WTC11 (cell line): ENCODE data around the gene ATP6V0B. TPM values are rescaled to one million over a fixed set of nuclear protein-coding genes. Genes with fewer than 3 reads are reported as not detected.

Source experiments
- ATAC-seq: fragments of 200-7000 bp; cut with Tn5 transposase; 2 replicates; pipeline ENCODE4 v1.10.0; 2021; ENCODE audit warnings: mild to moderate bottlenecking, moderate library complexity
- CTCF ChIA-PET: fragments of 300-600 bp; sonication (Branson Sonifier 250); formaldehyde crosslinking; loops from one replicate; lab custom pipeline; 2021; ENCODE audit warnings: antibody characterized with exemption; lab: Charles Lee
- POLR2A ChIA-PET: fragments of 350-600 bp; sonication (Branson Sonifier 250); formaldehyde crosslinking; loops from one replicate; lab custom pipeline; 2021; ENCODE audit warnings: antibody characterized with exemption; lab: Charles Lee
- DNase-seq: peaks from one replicate; pipeline ENCODE4 v3.0.0; 2021; ENCODE audit warnings: low spot score
- H3K27ac Mint-ChIP-seq: 2 replicates; pipeline ENCODE4 v1.8.0; 2021; ENCODE audit warnings: mixed read lengths
- H3K27me3 Mint-ChIP-seq: 2 replicates; pipeline ENCODE4 v1.8.0; 2021; ENCODE audit warnings: low read depth, mild to moderate bottlenecking, moderate library complexity, mixed read lengths
- H3K36me3 Mint-ChIP-seq: 2 replicates; pipeline ENCODE4 v1.8.0; 2021; ENCODE audit warnings: mixed read lengths
- H3K4me1 Mint-ChIP-seq: 2 replicates; pipeline ENCODE4 v1.8.0; 2022; ENCODE audit warnings: mixed read lengths
- H3K4me3 Mint-ChIP-seq: 2 replicates; pipeline ENCODE4 v1.8.0; 2021; ENCODE audit warnings: mild to moderate bottlenecking, moderate library complexity, mixed read lengths
- H3K9me3 Mint-ChIP-seq: 2 replicates; pipeline ENCODE4 v1.8.0; 2021; ENCODE audit warnings: mixed read lengths
- ATF1 ChIP-seq: sonication (generic); formaldehyde crosslinking; IDR thresholded peaks from 2 replicates; pipeline ENCODE4 v1.8.1; 2023; ENCODE audit warnings: mild to moderate bottlenecking, moderate library complexity, missing genetic modification reagents
- ELF4 ChIP-seq: sonication (generic); formaldehyde crosslinking; IDR thresholded peaks from 2 replicates; pipeline ENCODE4 v1.8.1; 2022; ENCODE audit warnings: low read depth, mild to moderate bottlenecking, moderate library complexity, missing genetic modification reagents
- ESRRA ChIP-seq: sonication (generic); formaldehyde crosslinking; IDR thresholded peaks from 2 replicates; pipeline ENCODE4 v1.8.1; 2022; ENCODE audit warnings: mild to moderate bottlenecking, missing genetic modification reagents, borderline replicate concordance
- FOXP1 ChIP-seq: sonication (generic); formaldehyde crosslinking; IDR thresholded peaks from 2 replicates; pipeline ENCODE4 v1.8.0; 2022; ENCODE audit warnings: missing genetic modification reagents, mild to moderate bottlenecking, moderate library complexity, borderline replicate concordance
- GRHL2 ChIP-seq: fragments of 250-450 bp; sonication (Bioruptor Pico); IDR thresholded peaks from 2 replicates; pipeline ENCODE4 v1.8.0; 2022; ENCODE audit warnings: mild to moderate bottlenecking, moderate library complexity; ENCODE audit not compliant: insufficient replicate concordance, severe bottlenecking
- JUN ChIP-seq: sonication (generic); formaldehyde crosslinking; IDR thresholded peaks from 2 replicates; pipeline ENCODE4 v1.8.0; 2023; ENCODE audit warnings: mild to moderate bottlenecking, missing genetic modification reagents
- MXD4 ChIP-seq: fragments of 250-450 bp; sonication (Bioruptor Pico); IDR thresholded peaks from 2 replicates; pipeline ENCODE4 v1.8.0; 2021; ENCODE audit warnings: mild to moderate bottlenecking, moderate library complexity, borderline replicate concordance
- NFE2L1 ChIP-seq: sonication (generic); formaldehyde crosslinking; IDR thresholded peaks from 2 replicates; pipeline ENCODE4 v1.8.1; 2023; ENCODE audit warnings: missing genetic modification reagents
- NR3C1 ChIP-seq: sonication (generic); formaldehyde crosslinking; conservative IDR thresholded peaks from 2 replicates; pipeline ENCODE4 v1.8.1; 2023; ENCODE audit warnings: low read depth, mild to moderate bottlenecking, missing genetic modification reagents
- PRRX2 ChIP-seq: fragments of 250-450 bp; sonication (Bioruptor Pico); IDR thresholded peaks from 2 replicates; pipeline ENCODE4 v1.8.0; 2021; ENCODE audit warnings: mild to moderate bottlenecking
- TEAD1 ChIP-seq: sonication (generic); formaldehyde crosslinking; IDR thresholded peaks from 2 replicates; pipeline ENCODE4 v1.8.0; 2022; ENCODE audit warnings: mild to moderate bottlenecking, missing genetic modification reagents
- ZBTB43 ChIP-seq: sonication (generic); formaldehyde crosslinking; IDR thresholded peaks from 2 replicates; pipeline ENCODE4 v1.8.1; 2023; ENCODE audit warnings: mild to moderate bottlenecking, missing genetic modification reagents
- ZNF317 ChIP-seq: sonication (generic); formaldehyde crosslinking; IDR thresholded peaks from 2 replicates; pipeline ENCODE4 v1.8.1; 2023; ENCODE audit warnings: low read depth, mild to moderate bottlenecking, moderate library complexity, missing genetic modification reagents, borderline replicate concordance
- total RNA-seq: library from RNA; stranded (reverse); gene quantifications from 3 replicates; pipeline ENCODE4 v1.2.3, GENCODE V29; 2021
- TF ChIP-seq, protein P1 (sequence below): sonication (generic); formaldehyde crosslinking; IDR thresholded peaks from 2 replicates; pipeline ENCODE4 v1.8.1; 2023; ENCODE audit warnings: mild to moderate bottlenecking, missing genetic modification reagents, moderate library complexity
- TF ChIP-seq, protein P2 (sequence below): fragments of 250-450 bp; sonication (Bioruptor Pico); IDR thresholded peaks from 2 replicates; pipeline ENCODE4 v1.9.0; 2021; ENCODE audit warnings: mild to moderate bottlenecking
- TF ChIP-seq, protein P3 (sequence below): fragments of 250-450 bp; sonication (Bioruptor Pico); IDR thresholded peaks from 2 replicates; pipeline ENCODE4 v1.9.0; 2021; ENCODE audit warnings: moderate library complexity, mild to moderate bottlenecking, inconsistent platforms, borderline replicate concordance
- TF ChIP-seq, protein P4 (sequence below): sonication (generic); formaldehyde crosslinking; IDR thresholded peaks from 2 replicates; pipeline ENCODE4 v1.8.0; 2022; ENCODE audit warnings: missing genetic modification reagents

Gene ATP6V0B
- total RNA-seq, 1 experiment from 2014 or later, result 110 TPM

DNA sequence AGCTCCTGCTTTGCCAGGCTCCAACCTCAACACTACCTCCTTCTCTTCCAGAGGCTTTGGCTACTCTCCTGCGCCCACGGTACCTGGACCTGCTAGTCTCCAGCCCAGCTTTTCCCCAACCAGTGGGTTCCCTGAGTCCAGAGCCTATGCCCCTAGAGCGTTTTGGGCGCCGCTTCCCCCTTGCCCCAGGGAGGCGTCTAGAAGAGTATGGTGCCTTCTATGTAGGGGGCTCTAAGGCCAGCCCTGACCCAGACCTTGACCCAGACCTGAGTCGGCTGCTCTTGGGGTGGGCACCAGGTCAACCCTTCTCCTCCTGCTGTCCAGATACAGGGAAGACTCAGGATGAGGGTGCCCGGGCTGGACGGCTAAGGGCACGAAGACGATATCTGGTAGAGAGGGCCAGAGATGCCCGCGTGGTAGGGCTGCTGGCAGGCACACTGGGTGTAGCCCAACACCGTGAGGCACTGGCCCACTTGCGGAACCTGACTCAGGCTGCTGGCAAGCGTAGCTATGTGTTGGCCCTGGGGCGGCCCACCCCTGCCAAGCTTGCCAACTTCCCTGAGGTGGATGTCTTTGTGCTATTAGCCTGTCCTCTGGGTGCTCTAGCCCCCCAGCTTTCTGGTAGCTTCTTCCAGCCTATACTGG, 3.3 kb upstream of the ATP6V0B start:
- DNase-seq (no peak), ATAC-seq (no peak)
- ChIA-PET POLR2A (no interaction called here), CTCF (interaction anchor here (1.1 to 2.8 kb wide), 4 partner anchors 24 to 208 kb away, joined by 3 to 27 read pairs (median 3); no protein-coding TSS in a partner anchor)
- H3K4me3 Mint-ChIP-seq, result peak overlapping the region; percentile 97
- no peaks in the 10 kb centered on the region for H3K27me3 Mint-ChIP-seq
- no peaks in the 10 kb centered on the region for H3K9me3 Mint-ChIP-seq
- H3K36me3 Mint-ChIP-seq, result peaks cover 16% of the 10 kb centered on the region; the same call in 1 of the 2 replicates
- TF ChIP-seq ZBTB43 (CRISPR knock-in tag), result no peak
- TF ChIP-seq, protein P1, sequence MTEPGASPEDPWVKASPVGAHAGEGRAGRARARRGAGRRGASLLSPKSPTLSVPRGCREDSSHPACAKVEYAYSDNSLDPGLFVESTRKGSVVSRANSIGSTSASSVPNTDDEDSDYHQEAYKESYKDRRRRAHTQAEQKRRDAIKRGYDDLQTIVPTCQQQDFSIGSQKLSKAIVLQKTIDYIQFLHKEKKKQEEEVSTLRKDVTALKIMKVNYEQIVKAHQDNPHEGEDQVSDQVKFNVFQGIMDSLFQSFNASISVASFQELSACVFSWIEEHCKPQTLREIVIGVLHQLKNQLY, result no peak
- no peak for TF ChIP-seq NR3C1 (CRISPR knock-in tag)
- no peak for TF ChIP-seq GRHL2 (CRISPR knock-in tag)
- no peak for TF ChIP-seq NFE2L1 (CRISPR knock-in tag)
- no peak for TF ChIP-seq ATF1 (CRISPR knock-in tag)
- no peak for TF ChIP-seq TEAD1 (CRISPR knock-in tag)
- no peak overlapping the region for H3K27ac Mint-ChIP-seq
- H3K4me1 Mint-ChIP-seq, result peaks cover 28% of the 10 kb centered on the region

GRCh38 chr1:43973981-43974442, 748 bp upstream of the ATP6V0B start:
- H3K9me3 Mint-ChIP-seq, result no peaks in the 10 kb centered on the region
- ATAC-seq (peak; percentile 1), DNase-seq (no peak)
- H3K4me3 Mint-ChIP-seq, result peak overlapping the region; percentile 89
- ChIA-PET CTCF (interaction anchor here (0.6 to 2.9 kb wide), 8 partner anchors 18 to 420 kb away, joined by 3 to 23 read pairs (median 4); partner anchors contain the start of genes ARTN and IPO13), POLR2A (interaction anchor here (2.3 kb wide), 2 partner anchors 19 to 58 kb away, joined by 6 to 13 read pairs; partner anchors contain the start of genes CCDC24 and SLC6A9)
- H3K36me3 Mint-ChIP-seq, result peaks cover 36% of the 10 kb centered on the region
- H3K27me3 Mint-ChIP-seq, result no peaks in the 10 kb centered on the region
- peak overlapping the region; percentile 93 for H3K27ac Mint-ChIP-seq
- TF ChIP-seq ZNF317 (CRISPR knock-in tag) (no peak), MXD4 (CRISPR knock-in tag) (no peak), TEAD1 (CRISPR knock-in tag) (0 out of 2 replicates have a peak, but pooled peaks have one; percentile 6), ESRRA (CRISPR knock-in tag) (no peak), FOXP1 (CRISPR knock-in tag) (no peak)
- TF ChIP-seq, protein P2, sequence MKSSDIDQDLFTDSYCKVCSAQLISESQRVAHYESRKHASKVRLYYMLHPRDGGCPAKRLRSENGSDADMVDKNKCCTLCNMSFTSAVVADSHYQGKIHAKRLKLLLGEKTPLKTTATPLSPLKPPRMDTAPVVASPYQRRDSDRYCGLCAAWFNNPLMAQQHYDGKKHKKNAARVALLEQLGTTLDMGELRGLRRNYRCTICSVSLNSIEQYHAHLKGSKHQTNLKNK (CRISPR knock-in tag), result no peak
- TF ChIP-seq, protein P3, sequence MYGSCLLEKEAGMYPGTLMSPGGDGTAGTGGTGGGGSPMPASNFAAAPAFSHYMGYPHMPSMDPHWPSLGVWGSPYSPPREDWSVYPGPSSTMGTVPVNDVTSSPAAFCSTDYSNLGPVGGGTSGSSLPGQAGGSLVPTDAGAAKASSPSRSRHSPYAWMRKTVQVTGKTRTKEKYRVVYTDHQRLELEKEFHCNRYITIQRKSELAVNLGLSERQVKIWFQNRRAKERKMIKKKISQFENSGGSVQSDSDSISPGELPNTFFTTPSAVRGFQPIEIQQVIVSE (CRISPR knock-in tag), result no peak
- H3K4me1 Mint-ChIP-seq, result peaks cover 46% of the 10 kb centered on the region

- H3K4me3 Mint-ChIP-seq, result peak overlapping the region; percentile 89
- DNase-seq, result peak; percentile 58
- H3K27me3 Mint-ChIP-seq, result no peaks in the 10 kb centered on the region
- ChIA-PET CTCF (interaction anchor here (0.6 to 2.9 kb wide), 11 partner anchors 13 to 264 kb away, joined by 3 to 23 read pairs (median 4); partner anchors contain the start of genes ARTN and IPO13), POLR2A (interaction anchor here (0.7 to 2.3 kb wide), 7 partner anchors 17 to 211 kb away, joined by 3 to 13 read pairs (median 4); partner anchors contain the start of genes ARTN, CCDC24 and SLC6A9)
- no peaks in the 10 kb centered on the region for H3K9me3 Mint-ChIP-seq
- ATAC-seq, result no peak
- TF ChIP-seq PRRX2 (CRISPR knock-in tag) (no peak), JUN (CRISPR knock-in tag) (0 out of 2 replicates have a peak, but pooled peaks have one; percentile 1), ELF4 (no peak)
- TF ChIP-seq, protein P4, sequence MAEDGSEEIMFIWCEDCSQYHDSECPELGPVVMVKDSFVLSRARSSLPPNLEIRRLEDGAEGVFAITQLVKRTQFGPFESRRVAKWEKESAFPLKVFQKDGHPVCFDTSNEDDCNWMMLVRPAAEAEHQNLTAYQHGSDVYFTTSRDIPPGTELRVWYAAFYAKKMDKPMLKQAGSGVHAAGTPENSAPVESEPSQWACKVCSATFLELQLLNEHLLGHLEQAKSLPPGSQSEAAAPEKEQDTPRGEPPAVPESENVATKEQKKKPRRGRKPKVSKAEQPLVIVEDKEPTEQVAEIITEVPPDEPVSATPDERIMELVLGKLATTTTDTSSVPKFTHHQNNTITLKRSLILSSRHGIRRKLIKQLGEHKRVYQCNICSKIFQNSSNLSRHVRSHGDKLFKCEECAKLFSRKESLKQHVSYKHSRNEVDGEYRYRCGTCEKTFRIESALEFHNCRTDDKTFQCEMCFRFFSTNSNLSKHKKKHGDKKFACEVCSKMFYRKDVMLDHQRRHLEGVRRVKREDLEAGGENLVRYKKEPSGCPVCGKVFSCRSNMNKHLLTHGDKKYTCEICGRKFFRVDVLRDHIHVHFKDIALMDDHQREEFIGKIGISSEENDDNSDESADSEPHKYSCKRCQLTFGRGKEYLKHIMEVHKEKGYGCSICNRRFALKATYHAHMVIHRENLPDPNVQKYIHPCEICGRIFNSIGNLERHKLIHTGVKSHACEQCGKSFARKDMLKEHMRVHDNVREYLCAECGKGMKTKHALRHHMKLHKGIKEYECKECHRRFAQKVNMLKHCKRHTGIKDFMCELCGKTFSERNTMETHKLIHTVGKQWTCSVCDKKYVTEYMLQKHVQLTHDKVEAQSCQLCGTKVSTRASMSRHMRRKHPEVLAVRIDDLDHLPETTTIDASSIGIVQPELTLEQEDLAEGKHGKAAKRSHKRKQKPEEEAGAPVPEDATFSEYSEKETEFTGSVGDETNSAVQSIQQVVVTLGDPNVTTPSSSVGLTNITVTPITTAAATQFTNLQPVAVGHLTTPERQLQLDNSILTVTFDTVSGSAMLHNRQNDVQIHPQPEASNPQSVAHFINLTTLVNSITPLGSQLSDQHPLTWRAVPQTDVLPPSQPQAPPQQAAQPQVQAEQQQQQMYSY, result peak; percentile 70
- TF ChIP-seq, protein P2 (CRISPR knock-in tag), result no peak
- peak overlapping the region; percentile 41; the same call in 1 of the 2 replicates for H3K27ac Mint-ChIP-seq
- H3K4me1 Mint-ChIP-seq, result peaks cover 42% of the 10 kb centered on the region
- peaks cover 36% of the 10 kb centered on the region for H3K36me3 Mint-ChIP-seq
These were observed 645 bp downstream of the ATP6V0B start for GRCh38 chr1:43975249-43975961.
